Measurements from ENCODE around the gene NFATC2. TPM values are rescaled to one million over a fixed set of nuclear protein-coding genes. Genes with fewer than 3 reads are reported as not detected.
A peak's percentile ranks its signal among the peaks of the same experiment; 100 is the strongest.

NFATC2 gene
- total RNA-seq, 6 experiments from 2014 or later: 3.9 to 7.1 (median 4.7) TPM

DNA sequence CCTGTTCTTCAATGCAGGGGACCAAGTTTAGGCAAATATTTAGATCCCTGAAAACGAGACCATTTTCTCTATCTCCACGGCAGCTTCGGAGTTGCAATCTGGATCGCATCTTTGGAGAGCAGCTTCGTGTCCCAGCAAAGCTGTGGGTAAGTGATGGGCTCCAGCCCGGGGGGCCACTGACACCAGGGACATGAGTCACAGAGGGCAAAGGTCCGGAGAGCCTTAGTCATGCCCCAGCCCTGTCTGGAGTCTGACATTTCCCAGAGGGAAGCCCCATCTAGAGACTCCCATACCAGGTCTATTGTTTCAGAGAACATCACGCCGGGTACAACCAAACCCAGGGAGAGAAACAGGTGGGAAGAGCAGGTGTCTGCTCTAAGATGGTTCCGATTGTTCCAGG lies 95.9 kb downstream of the NFATC2 start:
- H3K27ac ChIP-seq: peak overlapping the region in 1 of 3 donors; percentile 16
- no peaks in the 10 kb centered on the region for H3K27me3 ChIP-seq
- DNase-seq: peak in 1 of 3 donors; percentile 54
- peaks cover 0 to 3% (median 0%) of the 10 kb centered on the region in 4 donors for H3K36me3 ChIP-seq
- ATAC-seq: peak; percentile 26 to 75 (median 52)
- WGBS (ENCODE audit: insufficient coverage, low coverage, low lambda C conversion rate, missing lambda C conversion rate): 57% methylated on average over 10 of the region's 10 CpGs
- no peaks in the 10 kb centered on the region for H3K9me3 ChIP-seq
- H3K4me3 ChIP-seq: no peak overlapping the region
- intact Hi-C loops (cut with DNase I): no loop called here
- no peak for TF ChIP-seq POLR2A (IDR thresholded peaks at IDR 0.05)
- TF ChIP-seq, protein P1, sequence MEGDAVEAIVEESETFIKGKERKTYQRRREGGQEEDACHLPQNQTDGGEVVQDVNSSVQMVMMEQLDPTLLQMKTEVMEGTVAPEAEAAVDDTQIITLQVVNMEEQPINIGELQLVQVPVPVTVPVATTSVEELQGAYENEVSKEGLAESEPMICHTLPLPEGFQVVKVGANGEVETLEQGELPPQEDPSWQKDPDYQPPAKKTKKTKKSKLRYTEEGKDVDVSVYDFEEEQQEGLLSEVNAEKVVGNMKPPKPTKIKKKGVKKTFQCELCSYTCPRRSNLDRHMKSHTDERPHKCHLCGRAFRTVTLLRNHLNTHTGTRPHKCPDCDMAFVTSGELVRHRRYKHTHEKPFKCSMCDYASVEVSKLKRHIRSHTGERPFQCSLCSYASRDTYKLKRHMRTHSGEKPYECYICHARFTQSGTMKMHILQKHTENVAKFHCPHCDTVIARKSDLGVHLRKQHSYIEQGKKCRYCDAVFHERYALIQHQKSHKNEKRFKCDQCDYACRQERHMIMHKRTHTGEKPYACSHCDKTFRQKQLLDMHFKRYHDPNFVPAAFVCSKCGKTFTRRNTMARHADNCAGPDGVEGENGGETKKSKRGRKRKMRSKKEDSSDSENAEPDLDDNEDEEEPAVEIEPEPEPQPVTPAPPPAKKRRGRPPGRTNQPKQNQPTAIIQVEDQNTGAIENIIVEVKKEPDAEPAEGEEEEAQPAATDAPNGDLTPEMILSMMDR (IDR thresholded peaks at IDR 0.05): no peak
- peaks cover 0 to 15% (median 7%) of the 10 kb centered on the region in 4 donors for H3K4me1 ChIP-seq

DNA sequence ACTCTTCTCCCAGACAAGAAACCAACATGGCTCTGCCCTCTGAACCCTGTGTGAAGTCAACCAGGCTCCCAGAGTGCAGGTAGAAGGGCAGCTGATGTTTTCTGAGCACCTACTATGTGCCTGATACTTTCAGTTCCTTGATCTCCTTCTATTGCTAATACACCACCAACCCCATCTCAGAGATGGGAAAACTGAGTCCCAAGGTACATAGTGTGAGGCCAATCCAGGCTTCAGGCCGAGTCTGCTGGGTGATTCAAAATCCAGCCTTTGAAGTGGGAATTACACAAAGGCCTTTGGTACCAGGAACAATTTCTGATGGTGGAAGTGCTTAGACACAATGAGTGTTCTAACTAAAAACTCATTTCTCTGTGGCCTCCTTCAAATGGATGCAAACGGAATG lies 96.3 kb downstream of the NFATC2 start:
- ATAC-seq (no peak), DNase-seq (no peak)
- TF ChIP-seq POLR2A (IDR thresholded peaks at IDR 0.05): no peak
- TF ChIP-seq, protein P1 (IDR thresholded peaks at IDR 0.05): no peak
- H3K36me3 ChIP-seq: peaks cover 0 to 3% (median 0%) of the 10 kb centered on the region in 4 donors
- H3K9me3 ChIP-seq: no peaks in the 10 kb centered on the region
- no peaks in the 10 kb centered on the region for H3K27me3 ChIP-seq
- intact Hi-C loops (cut with DNase I): no loop called here
- WGBS (ENCODE audit: insufficient coverage, low coverage, low lambda C conversion rate, missing lambda C conversion rate): 57% methylated on average over 2 of the region's 2 CpGs
- H3K27ac ChIP-seq: peak overlapping the region in 1 of 3 donors; percentile 16
- H3K4me1 ChIP-seq: peaks cover 0 to 15% (median 7%) of the 10 kb centered on the region in 4 donors
- H3K4me3 ChIP-seq: no peak overlapping the region

GRCh38 chr20:51445591-51445990 lies 96.9 kb downstream of the NFATC2 start:
- no peak overlapping the region for H3K27ac ChIP-seq
- DNase-seq (no peak), ATAC-seq (no peak)
- H3K9me3 ChIP-seq: no peaks in the 10 kb centered on the region
- H3K36me3 ChIP-seq: peaks cover 0 to 3% (median 0%) of the 10 kb centered on the region in 4 donors
- H3K27me3 ChIP-seq: no peaks in the 10 kb centered on the region
- H3K4me1 ChIP-seq: peaks cover 0 to 15% (median 7%) of the 10 kb centered on the region in 4 donors
- TF ChIP-seq, protein P1 (IDR thresholded peaks at IDR 0.05): no peak
- no peak for TF ChIP-seq POLR2A (IDR thresholded peaks at IDR 0.05)
- intact Hi-C loops (cut with DNase I): no loop called here
- no peak overlapping the region for H3K4me3 ChIP-seq
- WGBS (ENCODE audit: insufficient coverage, low coverage, low lambda C conversion rate, missing lambda C conversion rate): 76% methylated on average over 4 of the region's 8 CpGs

DNA sequence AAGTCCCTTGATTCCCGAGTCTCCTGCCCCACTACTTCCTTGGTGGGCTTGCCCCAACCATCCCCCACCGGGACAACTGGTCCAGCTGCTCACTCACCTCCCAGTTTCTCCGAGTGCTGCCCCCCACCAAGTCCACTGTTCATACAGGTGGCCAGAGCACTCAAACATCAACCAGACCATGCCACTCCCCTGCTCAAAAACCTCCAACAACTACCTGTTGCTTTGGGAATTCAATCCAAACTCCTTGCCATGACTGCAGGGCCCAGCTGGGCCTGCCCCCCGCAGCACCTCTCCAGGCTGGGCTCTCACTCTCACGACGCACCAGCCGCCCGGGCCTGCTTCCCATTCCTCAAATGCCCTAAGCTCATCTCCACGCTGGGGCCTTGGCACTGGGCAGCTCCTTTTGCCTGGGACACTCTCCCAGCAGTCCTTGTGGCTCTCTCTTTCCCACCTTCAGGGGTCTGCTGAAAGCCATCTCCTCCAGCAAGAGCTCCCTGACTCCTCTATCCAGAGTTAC lies 97.5 kb downstream of the NFATC2 start:
- Histone ChIP-seq H3K27me3 (no peaks in the 10 kb centered on the region), H3K4me1 (peaks cover 0 to 15% (median 7%) of the 10 kb centered on the region in 4 donors), H3K27ac (no peak overlapping the region), H3K36me3 (peaks cover 0 to 3% (median 0%) of the 10 kb centered on the region in 4 donors), H3K9me3 (no peaks in the 10 kb centered on the region), H3K4me3 (no peak overlapping the region)
- DNase-seq (no peak), ATAC-seq (no peak)
- TF ChIP-seq, protein P1 (IDR thresholded peaks at IDR 0.05): no peak
- TF ChIP-seq POLR2A (IDR thresholded peaks at IDR 0.05): no peak
- intact Hi-C loops (cut with DNase I): no loop called here
- WGBS (ENCODE audit: insufficient coverage, low coverage, low lambda C conversion rate, missing lambda C conversion rate): 98% methylated on average over 7 of the region's 9 CpGs
